ENCODE data around the gene AKAP13.

DNA sequence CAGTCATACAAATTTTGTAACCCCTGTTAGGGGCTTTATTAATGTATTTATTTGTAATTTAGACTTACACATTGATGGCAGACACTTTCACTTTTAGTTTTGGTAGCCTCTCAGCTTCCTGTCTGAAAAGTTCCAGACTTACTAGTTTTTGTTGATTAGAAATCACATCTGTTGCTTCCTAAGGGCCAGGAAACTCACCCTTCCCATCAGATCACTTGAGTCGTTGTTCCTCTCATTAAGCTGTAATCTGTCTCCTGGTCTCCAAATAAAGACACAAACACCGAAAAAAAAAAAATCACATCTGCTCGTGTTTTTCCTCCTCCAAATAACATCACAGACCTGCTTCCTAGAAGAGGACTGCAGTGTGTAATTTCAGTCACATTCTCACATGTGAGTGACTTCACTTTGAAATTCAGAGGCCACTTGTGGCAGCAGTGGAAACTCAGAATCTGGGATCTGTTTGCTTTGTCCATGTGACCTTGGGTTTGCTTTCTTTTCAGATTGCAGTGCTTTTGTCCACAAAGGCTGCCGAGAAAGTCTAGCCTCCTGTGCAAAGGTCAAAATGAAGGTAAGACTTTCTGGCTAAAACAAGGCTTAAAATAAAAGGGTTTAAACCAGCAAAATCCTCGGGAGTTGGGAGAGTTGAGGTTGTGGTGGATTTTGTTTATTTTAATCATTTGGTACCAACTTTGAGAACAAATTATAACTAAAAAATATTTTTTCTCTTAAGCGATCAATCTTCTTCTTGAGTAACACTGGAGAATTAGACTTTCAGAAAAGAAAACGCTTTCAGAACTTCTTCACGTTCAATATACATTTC is 327.3 kb downstream of the AKAP13 start:
- TF ChIP-seq, protein P1, sequence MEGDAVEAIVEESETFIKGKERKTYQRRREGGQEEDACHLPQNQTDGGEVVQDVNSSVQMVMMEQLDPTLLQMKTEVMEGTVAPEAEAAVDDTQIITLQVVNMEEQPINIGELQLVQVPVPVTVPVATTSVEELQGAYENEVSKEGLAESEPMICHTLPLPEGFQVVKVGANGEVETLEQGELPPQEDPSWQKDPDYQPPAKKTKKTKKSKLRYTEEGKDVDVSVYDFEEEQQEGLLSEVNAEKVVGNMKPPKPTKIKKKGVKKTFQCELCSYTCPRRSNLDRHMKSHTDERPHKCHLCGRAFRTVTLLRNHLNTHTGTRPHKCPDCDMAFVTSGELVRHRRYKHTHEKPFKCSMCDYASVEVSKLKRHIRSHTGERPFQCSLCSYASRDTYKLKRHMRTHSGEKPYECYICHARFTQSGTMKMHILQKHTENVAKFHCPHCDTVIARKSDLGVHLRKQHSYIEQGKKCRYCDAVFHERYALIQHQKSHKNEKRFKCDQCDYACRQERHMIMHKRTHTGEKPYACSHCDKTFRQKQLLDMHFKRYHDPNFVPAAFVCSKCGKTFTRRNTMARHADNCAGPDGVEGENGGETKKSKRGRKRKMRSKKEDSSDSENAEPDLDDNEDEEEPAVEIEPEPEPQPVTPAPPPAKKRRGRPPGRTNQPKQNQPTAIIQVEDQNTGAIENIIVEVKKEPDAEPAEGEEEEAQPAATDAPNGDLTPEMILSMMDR (IDR thresholded peaks at IDR 0.05) = peak in 1 of 6 experiments; percentile 21
- TF ChIP-seq POLR2A (IDR thresholded peaks at IDR 0.05) = peak in 1 of 2 donors; percentile 50
